HepG2 (cell line): ENCODE data around the gene PMM2. TPM values are rescaled to one million over a fixed set of nuclear protein-coding genes. Genes with fewer than 3 reads are reported as not detected.

Experiments used
- ADNP ChIP-seq: sonication (generic); formaldehyde crosslinking; IDR thresholded peaks from 2 replicates; pipeline ENCODE4 v1.4.0; 2020; ENCODE audit warnings: missing genetic modification reagents
- GABPA ChIP-seq, 2 experiments: IDR thresholded peaks; 2 replicates each; pipeline ENCODE4 v1.6.1; 2011 to 2016; ENCODE audit warnings: low read depth in 2 of 2, low read length in 1 of 2, missing biosample characterization in 1 of 2, missing genetic modification characterization in 1 of 2
- HMG20A ChIP-seq: IDR thresholded peaks from 2 replicates; pipeline ENCODE4 v1.6.1; 2016; ENCODE audit warnings: borderline replicate concordance
- HMGA1 ChIP-seq: sonication (generic); formaldehyde crosslinking; conservative IDR thresholded peaks from 2 replicates; pipeline ENCODE4 v1.4.0; 2020; ENCODE audit warnings: missing genetic modification reagents
- HNRNPK ChIP-seq: fragments of 200-400 bp; formaldehyde crosslinking; IDR thresholded peaks from 2 replicates; pipeline ENCODE4 v1.6.1; 2018; ENCODE audit warnings: low read length, low read depth, moderate library complexity, mild to moderate bottlenecking; ENCODE audit not compliant: poor library complexity, severe bottlenecking
- HOXA7 ChIP-seq: sonication (generic); formaldehyde crosslinking; IDR thresholded peaks from 2 replicates; pipeline ENCODE4 v1.8.1; 2022; ENCODE audit warnings: mild to moderate bottlenecking, missing genetic modification reagents, moderate library complexity
- NKX3-1 ChIP-seq: sonication (generic); formaldehyde crosslinking; IDR thresholded peaks from 2 replicates; pipeline ENCODE4 v1.5.0; 2020; ENCODE audit warnings: missing genetic modification reagents
- REL ChIP-seq: sonication (generic); formaldehyde crosslinking; conservative IDR thresholded peaks from 2 replicates; pipeline ENCODE4 v1.8.0; 2022; ENCODE audit warnings: mild to moderate bottlenecking, missing genetic modification reagents, moderate library complexity
- SIX1 ChIP-seq: sonication (generic); formaldehyde crosslinking; IDR thresholded peaks from 2 replicates; pipeline ENCODE4 v1.4.0; 2020; ENCODE audit warnings: missing genetic modification reagents, borderline replicate concordance
- SIX4 ChIP-seq: sonication (generic); formaldehyde crosslinking; IDR thresholded peaks from 2 replicates; pipeline ENCODE4 v1.4.0; 2020; ENCODE audit warnings: missing genetic modification reagents
- SMARCC2 ChIP-seq: fragments of 450-650 bp; IDR thresholded peaks from 2 replicates; pipeline ENCODE4 v1.6.1; 2017; ENCODE audit warnings: antibody characterized with exemption, mild to moderate bottlenecking
- TSC22D2 ChIP-seq: sonication (generic); formaldehyde crosslinking; IDR thresholded peaks from 2 replicates; pipeline ENCODE4 v1.5.1; 2020; ENCODE audit warnings: missing genetic modification reagents, mild to moderate bottlenecking, borderline replicate concordance
- ZBTB7A ChIP-seq: sonication (generic); formaldehyde crosslinking; IDR thresholded peaks from 2 replicates; pipeline ENCODE4 v1.8.0; 2022; ENCODE audit warnings: mild to moderate bottlenecking, missing genetic modification reagents
- ZNF24 ChIP-seq: fragments of 450-650 bp; IDR thresholded peaks from 2 replicates; pipeline ENCODE4 v1.6.1; 2017; ENCODE audit warnings: antibody characterized with exemption, mild to moderate bottlenecking
- ZNF253 ChIP-seq: sonication (generic); formaldehyde crosslinking; IDR thresholded peaks from 2 replicates; pipeline ENCODE4 v1.8.0; 2022; ENCODE audit warnings: mild to moderate bottlenecking, missing genetic modification reagents, borderline replicate concordance
- ZNF326 ChIP-seq: sonication (generic); formaldehyde crosslinking; IDR thresholded peaks from 2 replicates; pipeline ENCODE4 v1.4.0; 2020; ENCODE audit warnings: missing genetic modification reagents, borderline replicate concordance
- ZNF883 ChIP-seq: sonication (generic); formaldehyde crosslinking; IDR thresholded peaks from 2 replicates; pipeline ENCODE4 v1.5.1; 2020; ENCODE audit warnings: mild to moderate bottlenecking, missing genetic modification reagents; ENCODE audit errors: not compliant biosample characterization
- polyA plus RNA-seq, 8 experiments: library from polyadenylated mRNA; depleted of rRNA in 3 of 8; stranded (reverse) in 7 of 8; unstranded in 1 of 8; fragments of >200 nt; fragmentation: Illumina TruSeq in 4 of 8; extraction: Trizol in 4 of 8; gene quantifications; 2 replicates each; pipeline versions ENCODE4 v1.2.1 to v1.2.3, GENCODE V29; 2011 to 2016; ENCODE audit warnings: low read depth in 4 of 8, missing spikeins in 1 of 8, mixed read lengths in 1 of 8; ENCODE audit not compliant: insufficient read depth in 1 of 8
- total RNA-seq, 5 experiments: library from RNA; depleted of rRNA; stranded (reverse); fragments of >200 nt; fragmentation: Illumina TruSeq; extraction: Trizol; gene quantifications; 2 replicates each; pipeline ENCODE4 v1.2.3, GENCODE V29; 2016; ENCODE audit warnings: low read depth in 1 of 5
- TF ChIP-seq, protein P1 (sequence below): sonication (generic); formaldehyde crosslinking; IDR thresholded peaks from 2 replicates; pipeline ENCODE4 v1.5.1; 2020; ENCODE audit warnings: missing genetic modification reagents, mild to moderate bottlenecking, borderline replicate concordance
- TF ChIP-seq, protein P2 (sequence below): sonication (generic); formaldehyde crosslinking; IDR thresholded peaks from 2 replicates; pipeline ENCODE4; 2020; ENCODE audit warnings: missing genetic modification reagents, mild to moderate bottlenecking, borderline replicate concordance
- TF ChIP-seq, protein P3 (sequence below): sonication (generic); formaldehyde crosslinking; IDR thresholded peaks from 2 replicates; pipeline ENCODE4 v1.8.1; 2023; ENCODE audit warnings: missing genetic modification reagents, mild to moderate bottlenecking, borderline replicate concordance
- TF ChIP-seq, protein P4 (sequence below): sonication (generic); formaldehyde crosslinking; IDR thresholded peaks from 2 replicates; pipeline ENCODE4 v1.5.1; 2020; ENCODE audit warnings: mild to moderate bottlenecking, missing genetic modification reagents

Gene PMM2
- total and polyA plus RNA-seq, 2 of the 13 experiments (the other 11 are each of a cell fraction or from before 2014, with no cell fraction given): 52.2 to 93.7 TPM

DNA sequence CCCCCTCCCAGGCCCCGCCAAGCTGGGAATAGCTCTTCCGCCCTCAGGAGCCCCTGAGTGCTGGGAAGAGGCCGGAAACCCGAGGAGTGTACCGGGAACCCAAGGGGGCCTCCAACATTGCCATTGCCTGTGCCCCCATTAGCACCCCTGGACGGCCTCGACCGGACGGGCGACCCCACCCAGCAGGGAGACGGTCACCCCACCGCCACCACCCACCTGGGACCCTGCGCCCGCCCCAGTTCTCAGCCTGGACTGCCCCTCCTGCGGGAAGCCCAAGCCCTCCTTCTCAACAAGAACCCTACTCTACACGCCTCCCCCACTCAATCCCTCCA is 69.2 kb downstream of the PMM2 start (continued):
- TF ChIP-seq ZNF883 (CRISPR knock-in tag): no peak
- TF ChIP-seq TSC22D2 (CRISPR knock-in tag): no peak
- no peak for TF ChIP-seq GABPA (IDR thresholded peaks at IDR 0.05; ENCODE audit: low read depth, low read length)
- no peak for TF ChIP-seq GABPA (CRISPR knock-in tag; IDR thresholded peaks at IDR 0.05; ENCODE audit: low read depth)
- no peak for TF ChIP-seq ZNF253 (CRISPR knock-in tag)
- no peak for TF ChIP-seq ZBTB7A (CRISPR knock-in tag)
- TF ChIP-seq ZNF326: no peak
- TF ChIP-seq, protein P1, sequence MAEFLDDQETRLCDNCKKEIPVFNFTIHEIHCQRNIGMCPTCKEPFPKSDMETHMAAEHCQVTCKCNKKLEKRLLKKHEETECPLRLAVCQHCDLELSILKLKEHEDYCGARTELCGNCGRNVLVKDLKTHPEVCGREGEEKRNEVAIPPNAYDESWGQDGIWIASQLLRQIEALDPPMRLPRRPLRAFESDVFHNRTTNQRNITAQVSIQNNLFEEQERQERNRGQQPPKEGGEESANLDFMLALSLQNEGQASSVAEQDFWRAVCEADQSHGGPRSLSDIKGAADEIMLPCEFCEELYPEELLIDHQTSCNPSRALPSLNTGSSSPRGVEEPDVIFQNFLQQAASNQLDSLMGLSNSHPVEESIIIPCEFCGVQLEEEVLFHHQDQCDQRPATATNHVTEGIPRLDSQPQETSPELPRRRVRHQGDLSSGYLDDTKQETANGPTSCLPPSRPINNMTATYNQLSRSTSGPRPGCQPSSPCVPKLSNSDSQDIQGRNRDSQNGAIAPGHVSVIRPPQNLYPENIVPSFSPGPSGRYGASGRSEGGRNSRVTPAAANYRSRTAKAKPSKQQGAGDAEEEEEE (CRISPR knock-in tag): no peak
- no peak for TF ChIP-seq HOXA7 (CRISPR knock-in tag)
- no peak for TF ChIP-seq HMG20A (CRISPR knock-in tag)
- 0 out of 2 replicates have a peak, but pooled peaks have one; percentile 4 for TF ChIP-seq SIX4 (CRISPR knock-in tag)
- 0 out of 2 replicates have a peak, but pooled peaks have one; percentile 8 for TF ChIP-seq ADNP (CRISPR knock-in tag)
- TF ChIP-seq REL (CRISPR knock-in tag): no peak
- TF ChIP-seq, protein P2, sequence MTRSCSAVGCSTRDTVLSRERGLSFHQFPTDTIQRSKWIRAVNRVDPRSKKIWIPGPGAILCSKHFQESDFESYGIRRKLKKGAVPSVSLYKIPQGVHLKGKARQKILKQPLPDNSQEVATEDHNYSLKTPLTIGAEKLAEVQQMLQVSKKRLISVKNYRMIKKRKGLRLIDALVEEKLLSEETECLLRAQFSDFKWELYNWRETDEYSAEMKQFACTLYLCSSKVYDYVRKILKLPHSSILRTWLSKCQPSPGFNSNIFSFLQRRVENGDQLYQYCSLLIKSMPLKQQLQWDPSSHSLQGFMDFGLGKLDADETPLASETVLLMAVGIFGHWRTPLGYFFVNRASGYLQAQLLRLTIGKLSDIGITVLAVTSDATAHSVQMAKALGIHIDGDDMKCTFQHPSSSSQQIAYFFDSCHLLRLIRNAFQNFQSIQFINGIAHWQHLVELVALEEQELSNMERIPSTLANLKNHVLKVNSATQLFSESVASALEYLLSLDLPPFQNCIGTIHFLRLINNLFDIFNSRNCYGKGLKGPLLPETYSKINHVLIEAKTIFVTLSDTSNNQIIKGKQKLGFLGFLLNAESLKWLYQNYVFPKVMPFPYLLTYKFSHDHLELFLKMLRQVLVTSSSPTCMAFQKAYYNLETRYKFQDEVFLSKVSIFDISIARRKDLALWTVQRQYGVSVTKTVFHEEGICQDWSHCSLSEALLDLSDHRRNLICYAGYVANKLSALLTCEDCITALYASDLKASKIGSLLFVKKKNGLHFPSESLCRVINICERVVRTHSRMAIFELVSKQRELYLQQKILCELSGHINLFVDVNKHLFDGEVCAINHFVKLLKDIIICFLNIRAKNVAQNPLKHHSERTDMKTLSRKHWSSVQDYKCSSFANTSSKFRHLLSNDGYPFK (CRISPR knock-in tag): peak; percentile 6; the same call in 1 of the 2 replicates
- TF ChIP-seq HNRNPK: peak; percentile 9
- TF ChIP-seq, protein P3, sequence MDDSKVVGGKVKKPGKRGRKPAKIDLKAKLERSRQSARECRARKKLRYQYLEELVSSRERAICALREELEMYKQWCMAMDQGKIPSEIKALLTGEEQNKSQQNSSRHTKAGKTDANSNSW: 0 out of 2 replicates have a peak, but pooled peaks have one; percentile 8
- no peak for TF ChIP-seq HMGA1 (CRISPR knock-in tag)
- no peak for TF ChIP-seq ZNF24
- TF ChIP-seq, protein P4, sequence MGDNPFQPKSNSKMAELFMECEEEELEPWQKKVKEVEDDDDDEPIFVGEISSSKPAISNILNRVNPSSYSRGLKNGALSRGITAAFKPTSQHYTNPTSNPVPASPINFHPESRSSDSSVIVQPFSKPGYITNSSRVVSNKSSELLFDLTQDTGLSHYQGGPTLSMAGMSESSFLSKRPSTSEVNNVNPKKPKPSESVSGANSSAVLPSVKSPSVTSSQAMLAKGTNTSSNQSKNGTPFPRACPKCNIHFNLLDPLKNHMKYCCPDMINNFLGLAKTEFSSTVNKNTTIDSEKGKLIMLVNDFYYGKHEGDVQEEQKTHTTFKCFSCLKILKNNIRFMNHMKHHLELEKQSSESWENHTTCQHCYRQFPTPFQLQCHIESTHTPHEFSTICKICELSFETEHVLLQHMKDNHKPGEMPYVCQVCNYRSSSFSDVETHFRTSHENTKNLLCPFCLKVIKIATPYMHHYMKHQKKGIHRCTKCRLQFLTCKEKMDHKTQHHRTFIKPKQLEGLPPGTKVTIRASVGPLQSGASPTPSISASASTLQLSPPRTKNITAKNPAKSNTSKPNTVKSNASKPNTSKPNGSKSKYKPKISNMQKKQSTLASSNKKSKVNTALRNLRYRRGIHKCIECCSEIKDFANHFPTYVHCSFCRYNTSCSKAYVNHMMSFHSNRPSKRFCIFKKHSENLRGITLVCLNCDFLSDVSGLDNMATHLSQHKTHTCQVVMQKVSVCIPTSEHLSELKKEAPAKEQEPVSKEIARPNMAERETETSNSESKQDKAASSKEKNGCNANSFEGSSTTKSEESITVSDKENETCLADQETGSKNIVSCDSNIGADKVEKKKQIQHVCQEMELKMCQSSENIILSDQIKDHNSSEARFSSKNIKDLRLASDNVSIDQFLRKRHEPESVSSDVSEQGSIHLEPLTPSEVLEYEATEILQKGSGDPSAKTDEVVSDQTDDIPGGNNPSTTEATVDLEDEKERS: no peak
- TF ChIP-seq SIX1: no peak
- TF ChIP-seq NKX3-1: peak; percentile 46; the same call in 1 of the 2 replicates
- TF ChIP-seq SMARCC2: no peak
